Fibroblast of pulmonary artery (primary cell): Measurements from ENCODE around the gene CCL4.

Experiments used
- DNase-seq: peaks from one replicate; pipeline ENCODE4 v3.0.0-alpha.2; 2010; ENCODE audit warnings: low read depth
- H3K4me3 ChIP-seq: replicated peaks from 2 replicates; pipeline ENCODE4 v1.5.1; 2011; ENCODE audit warnings: low read depth, mild to moderate bottlenecking, control low read depth, low read length, moderate library complexity
- CTCF ChIP-seq: IDR thresholded peaks from 2 replicates; pipeline ENCODE4 v1.5.1; 2011; ENCODE audit warnings: mild to moderate bottlenecking, control low read depth, low read length, inconsistent platforms; ENCODE audit errors: missing control alignments

The CCL4 gene

GRCh38 chr17:36144014-36144413, 40.4 kb downstream of the CCL4 start:
- DNase-seq = no peak
- TF ChIP-seq CTCF = no peak
- no peak overlapping the region for H3K4me3 ChIP-seq

- no peak for DNase-seq
- no peak for TF ChIP-seq CTCF
- H3K4me3 ChIP-seq = no peak overlapping the region
Measured at GRCh38 chr17:36144981-36145729, 41.5 kb downstream of the CCL4 start.

GRCh38 chr17:36147601-36148000, 44.0 kb downstream of the CCL4 start:
- H3K4me3 ChIP-seq = no peak overlapping the region
- DNase-seq = no peak
- TF ChIP-seq CTCF = no peak

- DNase-seq = peak; percentile 72
- no peak for TF ChIP-seq CTCF
- no peak overlapping the region for H3K4me3 ChIP-seq
Measured at GRCh38 chr17:36148559-36149295, 45.1 kb downstream of the CCL4 start.

GRCh38 chr17:36149296-36149820, 45.7 kb downstream of the CCL4 start:
- no peak for TF ChIP-seq CTCF
- H3K4me3 ChIP-seq = no peak overlapping the region
- DNase-seq = peak; percentile 74

- no peak for TF ChIP-seq CTCF
- no peak for DNase-seq
- no peak overlapping the region for H3K4me3 ChIP-seq
Measured at GRCh38 chr17:36151891-36152638, 48.4 kb downstream of the CCL4 start.
